ENCODE results near the gene PRKAR2A. TPM values are rescaled to one million over a fixed set of nuclear protein-coding genes. Genes with fewer than 3 reads are reported as not detected.
"Not testable (repeated sequence)": the region's sequence is repeated elsewhere in the genome, so short reads cannot be mapped to it uniquely, and the experiment has no call there.

The PRKAR2A gene
- total RNA-seq, 1 experiment from 2014 or later = 7.3 TPM

DNA sequence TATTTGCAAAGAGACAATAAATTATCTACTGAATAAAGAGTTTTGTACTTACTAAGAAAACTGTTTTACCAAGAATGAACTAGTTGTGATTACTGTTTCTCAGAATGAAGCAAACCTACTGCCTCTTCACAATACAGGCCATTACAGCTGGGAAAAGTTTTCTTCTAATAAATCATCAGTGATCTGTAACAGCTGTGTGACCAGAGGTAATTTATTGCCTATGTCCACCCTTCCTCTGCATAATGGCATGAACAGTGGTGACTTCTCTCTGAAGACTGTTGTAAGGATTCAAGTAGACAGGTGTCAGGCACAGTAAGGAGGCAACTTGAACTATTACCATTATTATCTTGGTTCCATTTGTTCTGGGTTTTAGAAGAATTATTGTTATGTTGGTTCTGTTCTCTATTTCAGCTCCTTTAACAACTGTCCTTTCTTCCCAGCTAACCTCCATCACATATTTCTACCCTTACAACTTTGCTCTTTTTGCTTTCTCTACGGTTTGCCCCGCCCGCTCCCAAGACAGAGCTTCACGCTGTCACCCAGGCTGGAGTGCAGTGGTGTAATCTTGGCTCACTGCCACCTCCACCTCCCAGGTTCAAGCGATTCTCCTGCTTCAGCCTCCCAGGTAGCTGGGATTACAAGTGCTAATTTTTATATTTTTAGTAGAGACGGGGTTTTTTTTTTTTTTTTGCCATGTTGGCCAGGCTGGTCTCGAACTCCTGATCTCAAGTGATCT lies 51.5 kb downstream of the PRKAR2A start:
- no peak for DNase-seq (ENCODE audit: low read depth)
- in situ Hi-C loops (cut with HindIII; ENCODE audit: low pct_unique_long_range_greater_than_20kb, low sequenced_read_pairs) = no loop called here

- DNase-seq (ENCODE audit: low read depth); in situ Hi-C loops (cut with HindIII; ENCODE audit: low pct_unique_long_range_greater_than_20kb, low sequenced_read_pairs): not testable (repeated sequence)
Measured at GRCh38 chr3:48793484-48793883, 54.2 kb downstream of the PRKAR2A start.

DNA sequence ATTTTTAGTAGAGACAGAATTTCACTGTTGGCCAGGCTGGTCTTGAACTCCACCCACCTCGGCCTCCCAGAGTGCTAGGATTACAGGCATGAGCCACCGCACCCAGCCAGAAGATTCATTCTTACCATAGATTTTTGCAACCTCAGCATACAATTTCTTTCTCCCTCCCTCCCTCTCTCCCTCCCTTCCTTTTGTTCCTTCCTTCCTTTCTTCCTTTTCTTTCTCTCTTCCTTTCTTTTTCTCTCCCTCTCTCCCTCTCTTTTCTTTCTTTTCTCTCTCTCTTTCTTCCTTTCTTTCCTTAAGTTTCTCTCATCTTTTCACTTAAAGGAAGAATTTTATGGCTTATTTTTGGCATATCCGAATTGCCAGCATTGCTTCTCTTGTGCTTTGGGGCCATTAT lies 58.0 kb downstream of the PRKAR2A start:
- DNase-seq (ENCODE audit: low read depth) = no peak
- in situ Hi-C loops (cut with HindIII; ENCODE audit: low pct_unique_long_range_greater_than_20kb, low sequenced_read_pairs) = no loop called here

- no peak for DNase-seq (ENCODE audit: low read depth)
- in situ Hi-C loops (cut with HindIII; ENCODE audit: low pct_unique_long_range_greater_than_20kb, low sequenced_read_pairs) = no loop called here
Measured at GRCh38 chr3:48788544-48789162, 59.0 kb downstream of the PRKAR2A start.

GRCh38 chr3:48784426-48785120 lies 63.1 kb downstream of the PRKAR2A start:
- DNase-seq (ENCODE audit: low read depth) = no peak
- in situ Hi-C loops (cut with HindIII; ENCODE audit: low pct_unique_long_range_greater_than_20kb, low sequenced_read_pairs) = no loop called here

DNA sequence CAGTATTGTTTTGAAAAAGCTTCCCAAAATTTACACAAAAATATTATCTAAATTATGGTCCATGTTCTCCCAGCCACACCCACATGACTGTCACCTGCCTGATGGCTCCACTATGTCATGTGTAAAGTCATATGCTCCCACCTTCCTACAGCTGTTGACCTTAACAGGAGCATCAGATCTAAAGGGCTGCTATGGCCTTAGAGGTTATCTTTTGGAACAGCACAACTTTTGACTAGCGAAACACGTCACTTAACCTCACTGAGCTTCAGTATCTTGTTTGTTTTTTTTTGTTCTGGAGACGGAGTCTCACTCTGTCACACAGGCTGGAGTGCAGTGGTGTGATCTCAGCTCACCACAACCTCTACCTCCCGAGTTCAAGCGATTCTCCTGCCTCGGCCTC lies 64.4 kb downstream of the PRKAR2A start:
- DNase-seq (ENCODE audit: low read depth) = no peak
- in situ Hi-C loops (cut with HindIII; ENCODE audit: low pct_unique_long_range_greater_than_20kb, low sequenced_read_pairs) = no loop called here

DNA sequence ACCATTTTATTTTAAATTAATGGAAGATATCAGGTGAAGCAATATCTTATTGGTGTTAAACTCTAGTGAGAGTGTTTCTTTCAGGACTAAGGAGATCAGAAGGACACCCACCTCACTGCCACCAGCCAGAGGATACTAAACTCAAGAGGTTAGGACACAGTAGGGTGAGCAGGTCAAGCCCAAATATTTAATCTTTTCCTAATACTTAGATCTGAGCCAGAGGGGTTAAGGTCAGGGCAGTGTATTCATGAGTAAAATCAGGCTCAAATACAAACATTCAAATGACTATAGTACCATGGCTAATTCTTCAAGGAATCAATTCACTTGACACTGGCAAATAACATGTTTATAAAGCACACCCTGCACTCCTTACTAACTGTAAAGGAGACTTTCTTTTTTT lies 65.6 kb downstream of the PRKAR2A start:
- no peak for DNase-seq (ENCODE audit: low read depth)
- in situ Hi-C loops (cut with HindIII; ENCODE audit: low pct_unique_long_range_greater_than_20kb, low sequenced_read_pairs) = no loop called here

DNA sequence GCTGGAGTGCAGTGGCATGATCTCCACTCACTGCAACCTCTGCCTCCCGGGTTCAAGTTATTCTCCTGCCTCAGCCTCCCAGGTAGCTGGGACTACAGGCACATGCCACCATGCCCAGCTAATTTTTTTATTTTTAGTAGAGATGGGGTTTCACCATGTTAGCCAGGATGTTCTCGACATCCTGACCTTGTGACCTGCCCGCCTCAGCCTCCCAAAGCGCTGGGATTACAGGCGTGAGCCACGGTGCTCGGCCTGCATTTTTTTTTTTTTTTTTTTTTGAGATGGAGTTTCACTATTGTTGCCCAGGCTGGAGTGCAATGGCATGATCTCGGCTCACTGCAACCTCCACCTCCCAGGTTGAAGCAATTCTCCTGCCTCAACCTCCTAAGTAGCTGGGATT lies 69.1 kb downstream of the PRKAR2A start:
- in situ Hi-C loops (cut with HindIII; ENCODE audit: low pct_unique_long_range_greater_than_20kb, low sequenced_read_pairs) = not testable (repeated sequence)

GRCh38 chr3:48776854-48777253 lies 70.8 kb downstream of the PRKAR2A start:
- in situ Hi-C loops (cut with HindIII; ENCODE audit: low pct_unique_long_range_greater_than_20kb, low sequenced_read_pairs) = no loop called here
- DNase-seq (ENCODE audit: low read depth) = no peak

More for the DNA sequence above, 69.1 kb downstream of the PRKAR2A start:
- DNase-seq (ENCODE audit: low read depth) = not testable (repeated sequence)

DNA sequence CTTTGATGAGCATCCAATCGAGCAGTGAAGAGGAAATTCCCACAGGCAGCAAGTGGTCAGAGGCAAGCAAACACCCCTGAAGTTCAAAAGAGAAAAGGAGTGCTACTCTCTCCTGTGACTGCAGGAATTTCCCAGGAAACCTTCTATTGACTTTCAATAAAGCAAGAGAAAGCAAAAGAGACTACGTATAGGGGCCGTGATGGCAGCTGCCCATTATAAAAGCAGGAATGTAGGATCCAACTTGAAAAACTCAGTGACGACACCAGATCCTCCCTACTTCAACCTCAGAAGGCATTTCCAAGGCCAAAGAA lies 77.5 kb downstream of the PRKAR2A start:
- no peak for DNase-seq (ENCODE audit: low read depth)
- in situ Hi-C loops (cut with HindIII; ENCODE audit: low pct_unique_long_range_greater_than_20kb, low sequenced_read_pairs) = no loop called here

DNA sequence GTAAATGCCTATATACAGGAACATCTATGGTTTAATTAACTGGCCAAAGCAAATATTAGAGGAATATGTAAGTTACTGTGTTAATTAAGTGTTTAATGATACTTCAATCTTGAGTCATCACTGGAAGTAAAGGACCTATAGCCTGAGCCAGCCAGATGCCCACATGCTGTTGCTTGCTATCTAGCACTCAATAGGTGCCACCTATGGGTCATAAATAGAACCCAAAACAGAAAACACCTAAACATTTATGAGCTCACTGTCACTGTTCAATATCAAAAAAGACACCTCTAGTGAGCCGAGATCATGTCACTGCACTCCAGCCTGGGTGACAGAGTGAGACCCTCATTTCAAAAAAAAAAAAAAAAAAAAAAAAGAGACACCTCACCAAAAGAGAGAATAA lies 82.3 kb downstream of the PRKAR2A start:
- in situ Hi-C loops (cut with HindIII; ENCODE audit: low pct_unique_long_range_greater_than_20kb, low sequenced_read_pairs) = no loop called here
- DNase-seq (ENCODE audit: low read depth) = no peak

DNA sequence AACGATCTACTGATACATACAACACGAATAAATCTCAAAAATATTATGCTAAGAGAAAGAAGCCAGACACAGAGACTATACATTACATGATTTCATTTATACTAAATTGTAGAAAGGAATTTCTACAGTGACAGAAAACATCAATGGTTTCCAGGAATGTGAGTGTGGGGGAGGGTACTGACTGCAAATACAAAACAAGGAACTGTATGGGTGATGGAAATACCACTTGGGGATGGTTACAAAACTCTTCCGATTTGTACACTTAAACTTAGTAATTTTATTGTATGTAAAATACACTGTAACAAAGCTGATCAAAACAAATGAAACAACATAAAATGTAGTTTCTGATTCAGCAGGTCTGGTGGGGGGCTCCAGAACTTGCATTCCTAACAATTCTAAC lies 84.9 kb downstream of the PRKAR2A start:
- no peak for DNase-seq (ENCODE audit: low read depth)
- in situ Hi-C loops (cut with HindIII; ENCODE audit: low pct_unique_long_range_greater_than_20kb, low sequenced_read_pairs) = no loop called here

- in situ Hi-C loops (cut with HindIII; ENCODE audit: low pct_unique_long_range_greater_than_20kb, low sequenced_read_pairs); DNase-seq (ENCODE audit: low read depth): not testable (repeated sequence)
Measured at GRCh38 chr3:48759991-48760540, 87.6 kb downstream of the PRKAR2A start.

- DNase-seq (ENCODE audit: low read depth); in situ Hi-C loops (cut with HindIII; ENCODE audit: low pct_unique_long_range_greater_than_20kb, low sequenced_read_pairs): not testable (repeated sequence)
Measured at GRCh38 chr3:48759531-48759930, 88.1 kb downstream of the PRKAR2A start.

- no peak for DNase-seq (ENCODE audit: low read depth)
- in situ Hi-C loops (cut with HindIII; ENCODE audit: low pct_unique_long_range_greater_than_20kb, low sequenced_read_pairs) = no loop called here
Measured at GRCh38 chr3:48759071-48759470, 88.6 kb downstream of the PRKAR2A start.

- no peak for DNase-seq (ENCODE audit: low read depth)
- in situ Hi-C loops (cut with HindIII; ENCODE audit: low pct_unique_long_range_greater_than_20kb, low sequenced_read_pairs) = no loop called here
Measured at GRCh38 chr3:48756640-48757039, 91.0 kb downstream of the PRKAR2A start.

DNA sequence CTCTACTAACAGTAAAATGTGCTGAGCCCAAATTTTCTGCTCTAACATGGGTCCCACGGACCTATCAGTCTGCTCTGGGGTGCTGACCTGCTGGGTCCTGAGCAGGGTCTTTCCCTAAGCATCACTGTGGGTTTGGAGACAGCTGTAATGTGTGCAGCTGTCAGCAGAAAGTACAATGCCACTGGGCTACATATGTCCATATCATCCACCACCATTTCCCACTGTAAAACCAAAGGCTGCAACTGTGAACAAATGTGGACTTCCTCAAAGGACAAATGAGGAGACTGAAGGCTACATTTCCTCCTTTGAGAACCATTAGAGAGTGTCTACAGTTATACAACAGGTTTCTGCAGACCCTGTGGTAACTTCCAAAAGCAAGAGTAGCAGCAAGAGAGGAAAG lies 96.8 kb downstream of the PRKAR2A start:
- in situ Hi-C loops (cut with HindIII; ENCODE audit: low pct_unique_long_range_greater_than_20kb, low sequenced_read_pairs) = no loop called here
- no peak for DNase-seq (ENCODE audit: low read depth)

GRCh38 chr3:48748754-48749153 lies 98.9 kb downstream of the PRKAR2A start:
- no peak for DNase-seq (ENCODE audit: low read depth)
- in situ Hi-C loops (cut with HindIII; ENCODE audit: low pct_unique_long_range_greater_than_20kb, low sequenced_read_pairs) = no loop called here

- no peak for DNase-seq (ENCODE audit: low read depth)
- in situ Hi-C loops (cut with HindIII; ENCODE audit: low pct_unique_long_range_greater_than_20kb, low sequenced_read_pairs) = no loop called here
Measured at GRCh38 chr3:48747706-48748105, 100.0 kb downstream of the PRKAR2A start.
